ENCODE data around the gene VPS11. TPM values are rescaled to one million over a fixed set of nuclear protein-coding genes. Genes with fewer than 3 reads are reported as not detected.
A peak's percentile ranks its signal among the peaks of the same experiment; 100 is the strongest.

VPS11 gene
- 41.5 TPM for total RNA-seq (2013)
- polyA plus RNA-seq (10 to 100 TPM; 28.6 to 56.6 (median 43.3) TPM), polyA minus RNA-seq (39.3 and 69.1 TPM in 2 replicates), total RNA-seq (13.9 to 53.9 (median 33.4) reads per million in 11 experiments)

DNA sequence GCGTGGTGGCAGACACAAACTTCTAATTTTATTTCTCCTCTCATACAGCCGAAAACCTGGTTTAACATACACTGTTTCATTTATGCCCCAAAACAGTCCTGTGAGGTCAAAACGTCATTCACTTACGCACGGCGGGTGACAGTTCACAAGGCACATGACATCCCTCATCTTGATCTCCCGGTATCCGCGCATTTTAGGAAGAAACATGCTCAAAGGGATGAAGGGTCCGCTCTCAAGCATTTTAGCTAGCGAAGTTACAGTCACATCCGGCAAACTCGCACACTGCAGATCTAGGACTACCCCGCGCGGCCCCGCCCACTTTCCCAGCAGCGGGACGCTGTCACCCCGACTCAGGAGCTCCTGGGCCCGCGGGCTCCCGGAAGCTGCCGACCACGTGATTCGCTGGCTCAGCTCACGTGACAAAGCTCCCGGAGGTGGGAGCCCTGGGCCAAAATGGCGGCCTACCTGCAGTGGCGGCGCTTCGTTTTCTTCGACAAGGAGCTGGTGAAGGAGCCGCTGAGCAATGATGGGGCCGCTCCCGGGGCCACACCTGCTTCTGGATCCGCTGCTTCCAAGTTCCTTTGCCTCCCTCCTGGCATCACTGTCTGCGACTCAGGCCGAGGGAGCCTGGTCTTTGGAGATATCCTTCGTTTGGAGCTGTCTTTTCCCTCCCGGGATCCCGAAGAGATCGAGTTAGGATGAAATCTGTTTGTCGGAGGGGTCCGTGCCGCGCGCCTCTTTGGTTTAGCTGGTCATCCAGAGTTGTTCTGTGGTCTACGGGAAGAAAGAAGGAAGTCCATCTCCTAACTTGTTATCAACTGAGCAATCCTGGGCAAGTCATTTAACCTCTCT is at the start of gene VPS11:
Gene VPS11, plus strand, starts transcription at position 448 of the 852 bp plus-strand sequence. Its CDS starts 6 bp downstream, at position 454.
- intact Hi-C loops (cut with micrococcal nuclease) = loop anchor here (2.0 to 5.0 kb wide), 3 partner anchors 17 to 50 kb away; partner anchors contain the start of genes DPAGT1 (in 2 of the 2), HMBS (in 1 of the 2), RPS25 (in 1 of the 2) and TRAPPC4 (in 1 of the 2)
- peaks cover 0 to 3% (median 0%) of the 10 kb centered on the region in 7 donors for H3K9me3 Mint-ChIP-seq
- H3K4me1 Mint-ChIP-seq = peaks cover 33% of the 10 kb centered on the region
- Histone ChIP-seq H3K36me3 (replicated peaks in 1 of 2; ENCODE audit: control insufficient read depth in 1 of 2, insufficient read depth in 2 of 2, low read length in 2 of 2) (peaks cover 23 to 33% of the 10 kb centered on the region in 2 donors), H3K9me3 (replicated peaks in 1 of 2; ENCODE audit: control insufficient read depth in 1 of 2, insufficient read depth in 1 of 2, low read length in 2 of 2) (no peaks in the 10 kb centered on the region), H3K4me1 (ENCODE audit: control insufficient read depth in 1 of 2, insufficient read depth in 2 of 2, low read length in 2 of 2) (peaks cover 29 to 37% of the 10 kb centered on the region in 2 donors), H3K4me3 (replicated peaks in 1 of 3; ENCODE audit: low read depth in 2 of 3, low read length in 3 of 3) (peak within 1 kb of the TSS; percentile 77 to 93 (median 89)), H3K4me2 (replicated peaks; ENCODE audit: extremely low read depth, low read length, poor library complexity, severe bottlenecking) (peak within 1 kb of the TSS; percentile 87), H3K27ac (ENCODE audit: low read depth in 1 of 2, low read length in 2 of 2) (peak within 1 kb of the TSS; percentile 91 to 96), H4K20me1 (ENCODE audit: insufficient read depth, low read length) (peaks cover 7% of the 10 kb centered on the region), H2AFZ (ENCODE audit: insufficient read depth, low read depth, low read length, poor library complexity, severe bottlenecking) (peak within 1 kb of the TSS; percentile 97), H3K79me2 (ENCODE audit: insufficient read depth, low read length) (peaks cover 82% of the 10 kb centered on the region), H3K9ac (ENCODE audit: insufficient read depth, low read length, poor library complexity, severe bottlenecking) (peak within 1 kb of the TSS; percentile 92), H3K27me3 (ENCODE audit: control insufficient read depth in 2 of 2, insufficient read depth in 2 of 2, low read length in 2 of 2) (no peaks in the 10 kb centered on the region)
- peaks cover 39% of the 10 kb centered on the region in 2 donors for H3K36me3 Mint-ChIP-seq
- peak; percentile 95 to 97 (median 96) for DNase-seq
- no peak for TF ChIP-seq CTCF (IDR thresholded peaks at IDR 0.05)
- peak within 1 kb of the TSS; percentile 94 to 97 for H3K4me3 Mint-ChIP-seq
- H3K27ac Mint-ChIP-seq = peak within 1 kb of the TSS; percentile 97 to 99 (median 98)
- peaks cover 0 to 3% (median 0%) of the 10 kb centered on the region in 3 donors for H3K27me3 Mint-ChIP-seq (ENCODE audit: low read depth in 3 of 3)
- under 1% methylated on average over 38 of the region's 49 CpGs for WGBS (ENCODE audit: insufficient coverage)

Data from CD14-positive monocyte (primary cell).